MG63 (cell line): ENCODE data around the gene ELOB. TPM values are rescaled to one million over a fixed set of nuclear protein-coding genes. Genes with fewer than 3 reads are reported as not detected.

Experiments
- DNase-seq: peaks from one replicate; pipeline ENCODE4 v3.0.0-alpha.2; 2020
- H3K27me3 ChIP-seq: fragments of 250-450 bp; sonication (Bioruptor Pico); 2 replicates; pipeline ENCODE4 v1.5.1; 2020; ENCODE audit warnings: mild to moderate bottlenecking, moderate library complexity
- H3K36me3 ChIP-seq: fragments of 250-450 bp; sonication (Bioruptor Pico); 2 replicates; pipeline ENCODE4 v1.5.1; 2020; ENCODE audit warnings: mild to moderate bottlenecking, moderate library complexity
- H3K4me3 ChIP-seq: fragments of 250-450 bp; sonication (Bioruptor Pico); 2 replicates; pipeline ENCODE4 v1.5.1; 2020; ENCODE audit warnings: mild to moderate bottlenecking, moderate library complexity
- H3K9me3 ChIP-seq: fragments of 250-450 bp; sonication (Bioruptor Pico); 2 replicates; pipeline ENCODE4 v1.5.1; 2020; ENCODE audit warnings: mild to moderate bottlenecking, moderate library complexity
- total RNA-seq: library from RNA; depleted of rRNA; stranded (reverse); fragments of >200 nt; shearing (Covaris generic); gene quantifications from 2 replicates; pipeline ENCODE4 v1.2.3, GENCODE V29; 2014; ENCODE audit warnings: low replicate concordance

The ELOB gene
- total RNA-seq, 1 experiment from 2014 or later, result 309 TPM

DNA sequence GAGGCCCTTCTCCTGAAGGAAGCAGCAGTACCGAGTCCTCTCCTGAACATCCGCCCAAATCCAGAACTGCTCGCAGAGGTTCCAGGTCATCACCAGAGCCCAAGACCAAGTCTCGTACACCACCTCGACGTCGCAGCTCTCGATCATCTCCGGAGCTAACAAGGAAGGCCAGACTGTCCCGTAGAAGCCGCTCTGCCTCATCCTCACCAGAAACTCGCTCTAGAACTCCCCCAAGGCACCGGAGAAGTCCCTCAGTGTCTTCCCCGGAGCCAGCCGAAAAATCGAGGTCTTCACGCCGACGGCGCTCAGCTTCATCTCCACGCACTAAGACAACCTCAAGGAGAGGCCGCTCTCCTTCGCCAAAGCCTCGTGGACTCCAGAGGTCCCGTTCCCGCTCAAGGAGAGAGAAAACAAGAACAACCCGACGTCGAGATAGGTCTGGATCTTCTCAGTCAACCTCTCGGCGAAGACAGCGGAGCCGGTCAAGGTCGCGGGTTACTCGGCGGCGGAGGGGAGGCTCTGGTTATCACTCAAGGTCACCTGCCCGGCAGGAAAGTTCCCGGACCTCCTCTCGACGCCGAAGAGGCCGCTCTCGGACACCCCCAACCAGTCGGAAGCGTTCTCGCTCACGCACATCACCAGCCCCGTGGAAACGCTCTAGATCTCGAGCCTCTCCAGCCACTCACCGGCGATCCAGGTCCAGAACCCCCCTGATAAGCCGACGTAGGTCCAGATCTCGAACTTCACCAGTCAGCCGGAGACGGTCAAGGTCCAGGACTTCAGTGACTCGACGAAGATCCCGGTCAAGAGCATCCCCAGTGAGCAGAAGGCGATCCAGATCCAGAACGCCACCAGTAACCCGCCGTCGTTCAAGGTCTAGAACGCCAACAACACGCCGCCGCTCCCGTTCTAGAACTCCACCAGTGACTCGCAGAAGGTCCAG is 11.3 kb downstream of the ELOB start:
- no peaks in the 10 kb centered on the region for H3K9me3 ChIP-seq
- DNase-seq, result no peak
- peaks cover 100% of the 10 kb centered on the region for H3K36me3 ChIP-seq
- no peak overlapping the region for H3K4me3 ChIP-seq
- no peaks in the 10 kb centered on the region for H3K27me3 ChIP-seq

GRCh38 chr16:2764718-2765117 is 12.4 kb downstream of the ELOB start:
- DNase-seq, result no peak
- Histone ChIP-seq H3K27me3 (no peaks in the 10 kb centered on the region), H3K9me3 (no peaks in the 10 kb centered on the region), H3K36me3 (peaks cover 100% of the 10 kb centered on the region), H3K4me3 (no peak overlapping the region)

- H3K36me3 ChIP-seq, result peaks cover 100% of the 10 kb centered on the region
- H3K9me3 ChIP-seq, result no peaks in the 10 kb centered on the region
- no peak for DNase-seq
- no peak overlapping the region for H3K4me3 ChIP-seq
- no peaks in the 10 kb centered on the region for H3K27me3 ChIP-seq
Observed at GRCh38 chr16:2763173-2763572, 13.9 kb downstream of the ELOB start.

GRCh38 chr16:2762711-2763110 is 14.4 kb downstream of the ELOB start:
- Histone ChIP-seq H3K27me3 (no peaks in the 10 kb centered on the region), H3K36me3 (peaks cover 100% of the 10 kb centered on the region), H3K4me3 (no peak overlapping the region), H3K9me3 (no peaks in the 10 kb centered on the region)
- no peak for DNase-seq

GRCh38 chr16:2761886-2762583 is 15.0 kb downstream of the ELOB start:
- Histone ChIP-seq H3K27me3 (no peaks in the 10 kb centered on the region), H3K4me3 (no peak overlapping the region), H3K9me3 (no peaks in the 10 kb centered on the region), H3K36me3 (peaks cover 100% of the 10 kb centered on the region)
- no peak for DNase-seq

DNA sequence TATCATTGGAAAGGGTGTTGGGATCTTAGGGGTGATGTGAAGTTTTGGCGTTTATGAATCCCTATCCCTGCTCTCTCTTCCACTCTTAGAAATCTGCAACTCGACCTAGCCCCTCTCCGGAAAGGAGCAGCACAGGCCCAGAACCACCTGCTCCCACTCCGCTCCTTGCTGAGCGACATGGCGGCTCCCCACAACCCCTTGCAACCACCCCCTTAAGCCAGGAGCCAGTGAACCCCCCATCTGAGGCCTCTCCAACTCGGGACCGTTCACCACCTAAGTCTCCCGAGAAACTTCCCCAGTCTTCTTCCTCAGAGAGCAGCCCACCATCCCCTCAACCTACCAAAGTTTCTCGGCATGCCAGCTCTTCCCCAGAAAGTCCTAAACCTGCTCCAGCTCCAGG is 15.6 kb downstream of the ELOB start:
- Histone ChIP-seq H3K36me3 (peaks cover 100% of the 10 kb centered on the region), H3K27me3 (no peaks in the 10 kb centered on the region), H3K9me3 (no peaks in the 10 kb centered on the region), H3K4me3 (no peak overlapping the region)
- no peak for DNase-seq

DNA sequence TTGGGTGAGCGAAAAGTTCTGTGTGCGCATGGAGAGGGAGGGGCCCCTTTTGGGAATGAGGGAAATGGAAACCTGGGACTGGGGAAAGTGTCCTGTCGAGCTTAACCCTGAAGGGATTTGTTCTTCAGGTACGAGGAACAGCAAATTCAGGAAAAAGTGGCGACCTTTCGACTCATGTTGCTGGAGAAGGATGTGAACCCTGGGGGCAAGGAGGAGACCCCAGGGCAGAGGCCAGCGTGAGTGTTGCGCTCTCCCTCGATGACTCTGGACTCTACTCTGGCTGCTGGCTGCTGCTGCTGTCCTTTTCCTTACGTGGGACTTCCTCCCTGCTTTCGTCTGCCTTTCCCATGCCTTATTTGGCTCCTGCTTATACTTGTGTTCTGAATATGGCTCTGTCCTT is 19.7 kb downstream of the ELOB start:
- no peak overlapping the region for H3K4me3 ChIP-seq
- no peak for DNase-seq
- no peaks in the 10 kb centered on the region for H3K27me3 ChIP-seq
- H3K9me3 ChIP-seq, result no peaks in the 10 kb centered on the region
- H3K36me3 ChIP-seq, result peaks cover 94% of the 10 kb centered on the region

GRCh38 chr16:2756288-2757015 is 20.6 kb downstream of the ELOB start:
- Histone ChIP-seq H3K27me3 (no peaks in the 10 kb centered on the region), H3K36me3 (peaks cover 87% of the 10 kb centered on the region), H3K4me3 (no peak overlapping the region), H3K9me3 (no peaks in the 10 kb centered on the region)
- DNase-seq, result no peak

DNA sequence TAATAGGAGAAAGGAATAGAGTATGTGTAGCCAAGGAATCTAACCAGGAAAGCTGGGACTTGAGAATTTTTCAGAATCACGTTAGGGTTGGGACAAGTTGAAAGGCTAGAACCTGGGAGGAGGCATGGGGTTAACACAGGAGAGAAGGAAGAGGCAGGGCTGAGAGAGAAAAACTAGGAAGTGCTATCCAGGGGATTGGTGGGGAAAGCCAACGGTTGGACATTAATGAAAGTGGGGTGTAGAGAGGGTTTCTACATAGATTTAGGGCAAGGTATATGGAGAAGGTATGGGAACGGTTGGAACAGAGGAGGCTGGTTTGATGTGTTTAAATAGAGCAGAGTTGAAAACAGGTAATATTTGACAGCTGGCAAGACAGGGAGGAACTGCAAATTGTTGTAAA is 21.9 kb downstream of the ELOB start:
- no peaks in the 10 kb centered on the region for H3K27me3 ChIP-seq
- H3K9me3 ChIP-seq, result no peaks in the 10 kb centered on the region
- DNase-seq, result no peak
- H3K4me3 ChIP-seq, result peak overlapping the region; percentile 95
- peaks cover 74% of the 10 kb centered on the region for H3K36me3 ChIP-seq

DNA sequence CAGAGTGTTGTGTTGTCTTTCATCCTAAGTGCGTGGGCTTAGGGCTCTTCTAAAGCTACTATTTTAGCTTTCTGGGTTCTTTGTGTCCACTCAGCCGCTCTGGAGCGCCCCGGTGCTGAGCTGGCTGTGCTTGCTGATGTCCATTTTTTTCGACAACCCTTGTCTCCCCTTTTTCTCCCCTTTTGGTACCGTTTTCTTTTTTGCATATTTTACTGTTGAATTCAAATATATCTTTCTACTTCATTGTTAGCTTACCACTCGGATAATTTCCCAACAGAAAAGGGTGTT is 23.4 kb downstream of the ELOB start:
- H3K9me3 ChIP-seq, result no peaks in the 10 kb centered on the region
- no peak for DNase-seq

GRCh38 chr16:2752850-2753732 is 24.0 kb downstream of the ELOB start:
- H3K4me3 ChIP-seq, result peak overlapping the region; percentile 95
- no peaks in the 10 kb centered on the region for H3K9me3 ChIP-seq
- DNase-seq, result peak; percentile 86
- no peaks in the 10 kb centered on the region for H3K27me3 ChIP-seq
- H3K36me3 ChIP-seq, result peaks cover 54% of the 10 kb centered on the region

More for the DNA sequence above, 23.4 kb downstream of the ELOB start:
- Histone ChIP-seq H3K27me3 (no peaks in the 10 kb centered on the region), H3K36me3 (peaks cover 60% of the 10 kb centered on the region), H3K4me3 (peak overlapping the region; percentile 95)

GRCh38 chr16:2752035-2752849 is 24.8 kb downstream of the ELOB start, which contains the start of gene SRRM2:
SRRM2 (plus strand) TSS chr16:2752638; CDS start chr16:2756365, 3,727 bp downstream.
- peaks cover 45% of the 10 kb centered on the region for H3K36me3 ChIP-seq
- peak; percentile 97 for DNase-seq
- H3K27me3 ChIP-seq, result no peaks in the 10 kb centered on the region
- H3K9me3 ChIP-seq, result no peaks in the 10 kb centered on the region
- peak within 1 kb of the TSS; percentile 95 for H3K4me3 ChIP-seq

- Histone ChIP-seq H3K9me3 (no peaks in the 10 kb centered on the region), H3K27me3 (no peaks in the 10 kb centered on the region), H3K4me3 (peak overlapping the region; percentile 95), H3K36me3 (peaks cover 39% of the 10 kb centered on the region)
- no peak for DNase-seq
Observed at GRCh38 chr16:2751577-2752034, 25.5 kb downstream of the ELOB start.

DNA sequence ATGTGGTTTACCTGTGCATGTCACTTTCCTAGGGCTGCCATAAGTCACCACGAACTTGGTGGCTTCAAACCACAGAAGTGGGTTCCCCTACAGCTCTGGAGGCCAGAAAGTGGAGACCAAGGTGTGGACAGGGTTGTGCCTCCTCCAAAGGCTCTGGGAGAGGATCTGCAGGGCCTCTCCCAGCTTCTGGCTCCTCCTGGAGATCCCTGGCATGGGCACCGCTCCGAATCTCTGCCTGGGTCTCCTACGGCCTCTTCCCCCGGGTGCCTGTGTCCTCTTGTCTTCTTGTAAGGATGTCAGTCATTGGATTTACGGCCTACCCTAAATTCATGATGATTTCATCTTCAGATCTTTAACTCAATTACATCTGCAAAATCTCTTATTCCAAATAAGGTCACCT is 27.1 kb downstream of the ELOB start:
- Histone ChIP-seq H3K4me3 (no peak overlapping the region), H3K36me3 (peaks cover 22% of the 10 kb centered on the region), H3K27me3 (no peaks in the 10 kb centered on the region), H3K9me3 (no peaks in the 10 kb centered on the region)
- no peak for DNase-seq

DNA sequence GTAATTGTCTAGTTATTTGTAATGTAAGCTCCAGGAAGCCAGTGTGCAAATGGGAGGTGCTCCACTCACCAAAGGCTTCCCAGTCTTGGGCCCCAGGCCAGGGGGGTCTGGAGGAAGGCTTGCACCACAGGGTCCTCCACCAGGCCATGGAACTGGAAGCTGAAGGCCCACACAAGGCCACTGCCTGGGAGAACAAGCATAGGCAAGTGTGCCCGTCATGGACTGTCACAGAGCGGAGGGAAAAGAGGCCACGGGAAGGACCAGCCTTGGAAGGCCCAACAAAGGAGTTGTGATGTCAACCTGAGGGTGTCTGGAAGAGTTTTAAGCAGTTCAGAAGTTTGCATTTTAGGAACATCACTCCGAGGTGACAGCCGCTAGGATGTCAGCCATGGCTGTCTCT is 27.6 kb downstream of the ELOB start:
- DNase-seq, result no peak
- Histone ChIP-seq H3K4me3 (no peak overlapping the region), H3K36me3 (peaks cover 18% of the 10 kb centered on the region), H3K27me3 (no peaks in the 10 kb centered on the region), H3K9me3 (no peaks in the 10 kb centered on the region)
